HEK293 (cell line): ENCODE results near the gene NHSL2.

ENCODE experiments used
- ZNF184 ChIP-seq: fragments of 450-650 bp; IDR thresholded peaks from 2 replicates; pipeline ENCODE4 v1.5.1; 2018; ENCODE audit warnings: missing biosample characterization, mild to moderate bottlenecking, missing genetic modification characterization
- TF ChIP-seq, protein P1 (sequence below): fragments of 450-650 bp; formaldehyde crosslinking; IDR thresholded peaks from 2 replicates; pipeline ENCODE4 v1.5.1; 2016; ENCODE audit warnings: missing biosample characterization, missing genetic modification characterization
- TF ChIP-seq, protein P2 (sequence below): fragments of 450-650 bp; formaldehyde crosslinking; IDR thresholded peaks from 2 replicates; pipeline ENCODE4 v1.5.1; 2016; ENCODE audit warnings: missing biosample characterization, missing genetic modification characterization

DNA sequence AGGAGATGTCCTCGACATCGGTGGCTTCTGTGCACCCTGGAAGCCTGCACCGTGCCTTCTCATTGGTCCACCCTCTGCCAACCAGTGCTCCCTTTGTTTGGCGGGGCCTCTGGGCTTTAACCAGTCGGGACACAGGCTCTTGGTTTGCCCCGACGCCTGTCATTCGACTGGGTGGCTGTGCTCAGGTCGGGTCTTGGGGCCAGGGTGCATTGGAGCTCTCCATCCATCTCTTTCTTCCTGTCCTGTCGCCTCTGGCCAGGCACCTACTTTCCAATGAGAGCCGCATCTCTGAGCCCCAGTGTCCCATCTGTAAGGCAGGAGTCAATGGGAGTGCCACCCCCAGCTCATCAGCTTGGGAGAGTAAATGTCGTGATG, 37.2 kb upstream of the NHSL2 start:
- TF ChIP-seq, protein P1, sequence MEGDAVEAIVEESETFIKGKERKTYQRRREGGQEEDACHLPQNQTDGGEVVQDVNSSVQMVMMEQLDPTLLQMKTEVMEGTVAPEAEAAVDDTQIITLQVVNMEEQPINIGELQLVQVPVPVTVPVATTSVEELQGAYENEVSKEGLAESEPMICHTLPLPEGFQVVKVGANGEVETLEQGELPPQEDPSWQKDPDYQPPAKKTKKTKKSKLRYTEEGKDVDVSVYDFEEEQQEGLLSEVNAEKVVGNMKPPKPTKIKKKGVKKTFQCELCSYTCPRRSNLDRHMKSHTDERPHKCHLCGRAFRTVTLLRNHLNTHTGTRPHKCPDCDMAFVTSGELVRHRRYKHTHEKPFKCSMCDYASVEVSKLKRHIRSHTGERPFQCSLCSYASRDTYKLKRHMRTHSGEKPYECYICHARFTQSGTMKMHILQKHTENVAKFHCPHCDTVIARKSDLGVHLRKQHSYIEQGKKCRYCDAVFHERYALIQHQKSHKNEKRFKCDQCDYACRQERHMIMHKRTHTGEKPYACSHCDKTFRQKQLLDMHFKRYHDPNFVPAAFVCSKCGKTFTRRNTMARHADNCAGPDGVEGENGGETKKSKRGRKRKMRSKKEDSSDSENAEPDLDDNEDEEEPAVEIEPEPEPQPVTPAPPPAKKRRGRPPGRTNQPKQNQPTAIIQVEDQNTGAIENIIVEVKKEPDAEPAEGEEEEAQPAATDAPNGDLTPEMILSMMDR (tag by site-specific recombination) = no peak
- TF ChIP-seq, protein P2, sequence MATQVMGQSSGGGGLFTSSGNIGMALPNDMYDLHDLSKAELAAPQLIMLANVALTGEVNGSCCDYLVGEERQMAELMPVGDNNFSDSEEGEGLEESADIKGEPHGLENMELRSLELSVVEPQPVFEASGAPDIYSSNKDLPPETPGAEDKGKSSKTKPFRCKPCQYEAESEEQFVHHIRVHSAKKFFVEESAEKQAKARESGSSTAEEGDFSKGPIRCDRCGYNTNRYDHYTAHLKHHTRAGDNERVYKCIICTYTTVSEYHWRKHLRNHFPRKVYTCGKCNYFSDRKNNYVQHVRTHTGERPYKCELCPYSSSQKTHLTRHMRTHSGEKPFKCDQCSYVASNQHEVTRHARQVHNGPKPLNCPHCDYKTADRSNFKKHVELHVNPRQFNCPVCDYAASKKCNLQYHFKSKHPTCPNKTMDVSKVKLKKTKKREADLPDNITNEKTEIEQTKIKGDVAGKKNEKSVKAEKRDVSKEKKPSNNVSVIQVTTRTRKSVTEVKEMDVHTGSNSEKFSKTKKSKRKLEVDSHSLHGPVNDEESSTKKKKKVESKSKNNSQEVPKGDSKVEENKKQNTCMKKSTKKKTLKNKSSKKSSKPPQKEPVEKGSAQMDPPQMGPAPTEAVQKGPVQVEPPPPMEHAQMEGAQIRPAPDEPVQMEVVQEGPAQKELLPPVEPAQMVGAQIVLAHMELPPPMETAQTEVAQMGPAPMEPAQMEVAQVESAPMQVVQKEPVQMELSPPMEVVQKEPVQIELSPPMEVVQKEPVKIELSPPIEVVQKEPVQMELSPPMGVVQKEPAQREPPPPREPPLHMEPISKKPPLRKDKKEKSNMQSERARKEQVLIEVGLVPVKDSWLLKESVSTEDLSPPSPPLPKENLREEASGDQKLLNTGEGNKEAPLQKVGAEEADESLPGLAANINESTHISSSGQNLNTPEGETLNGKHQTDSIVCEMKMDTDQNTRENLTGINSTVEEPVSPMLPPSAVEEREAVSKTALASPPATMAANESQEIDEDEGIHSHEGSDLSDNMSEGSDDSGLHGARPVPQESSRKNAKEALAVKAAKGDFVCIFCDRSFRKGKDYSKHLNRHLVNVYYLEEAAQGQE (tag by site-specific recombination) = no peak
- no peak for TF ChIP-seq ZNF184 (tag by site-specific recombination)
